Effector memory CD4-positive, alpha-beta T cell (primary cell): ENCODE results near the gene EFHC1.

ENCODE experiments used
- DNase-seq, 3 donors: peaks; one replicate each; pipeline ENCODE4 v3.0.0-alpha.2; 2020
- H3K27ac ChIP-seq: 2 replicates; pipeline ENCODE4 v1.7.0; 2013; ENCODE audit warnings: mild to moderate bottlenecking, low read length, moderate library complexity; ENCODE audit not compliant: insufficient read depth, poor library complexity, severe bottlenecking
- H3K27me3 ChIP-seq: replicated peaks from 2 replicates; pipeline ENCODE4 v1.7.0; 2013; ENCODE audit warnings: mild to moderate bottlenecking, low read length; ENCODE audit not compliant: insufficient read depth, control insufficient read depth, poor library complexity, severe bottlenecking
- H3K36me3 ChIP-seq: 2 replicates; pipeline ENCODE4 v1.7.0; 2013; ENCODE audit warnings: mild to moderate bottlenecking, low read length, moderate library complexity; ENCODE audit not compliant: control insufficient read depth, insufficient read depth
- H3K4me1 ChIP-seq: 2 replicates; pipeline ENCODE4 v1.7.0; 2013; ENCODE audit warnings: low read length, mild to moderate bottlenecking; ENCODE audit not compliant: control insufficient read depth, insufficient read depth, poor library complexity, severe bottlenecking
- H3K4me3 ChIP-seq: 2 replicates; pipeline ENCODE4 v1.7.0; 2013; ENCODE audit warnings: low read length, low read depth, mild to moderate bottlenecking; ENCODE audit not compliant: insufficient read depth, poor library complexity, severe bottlenecking
- H3K9me3 ChIP-seq: 2 replicates; pipeline ENCODE4 v1.7.0; 2013; ENCODE audit warnings: mild to moderate bottlenecking, low read length, moderate library complexity; ENCODE audit not compliant: control insufficient read depth

Gene EFHC1

GRCh38 chr6:52514514-52514913 lies 94.4 kb downstream of the EFHC1 start:
- no peaks in the 10 kb centered on the region for H3K4me1 ChIP-seq
- no peak overlapping the region for H3K4me3 ChIP-seq
- H3K9me3 ChIP-seq, result no peaks in the 10 kb centered on the region
- H3K36me3 ChIP-seq, result peaks cover 22% of the 10 kb centered on the region
- H3K27me3 ChIP-seq, result no peaks in the 10 kb centered on the region
- DNase-seq, result no peak
- no peak overlapping the region for H3K27ac ChIP-seq

DNA sequence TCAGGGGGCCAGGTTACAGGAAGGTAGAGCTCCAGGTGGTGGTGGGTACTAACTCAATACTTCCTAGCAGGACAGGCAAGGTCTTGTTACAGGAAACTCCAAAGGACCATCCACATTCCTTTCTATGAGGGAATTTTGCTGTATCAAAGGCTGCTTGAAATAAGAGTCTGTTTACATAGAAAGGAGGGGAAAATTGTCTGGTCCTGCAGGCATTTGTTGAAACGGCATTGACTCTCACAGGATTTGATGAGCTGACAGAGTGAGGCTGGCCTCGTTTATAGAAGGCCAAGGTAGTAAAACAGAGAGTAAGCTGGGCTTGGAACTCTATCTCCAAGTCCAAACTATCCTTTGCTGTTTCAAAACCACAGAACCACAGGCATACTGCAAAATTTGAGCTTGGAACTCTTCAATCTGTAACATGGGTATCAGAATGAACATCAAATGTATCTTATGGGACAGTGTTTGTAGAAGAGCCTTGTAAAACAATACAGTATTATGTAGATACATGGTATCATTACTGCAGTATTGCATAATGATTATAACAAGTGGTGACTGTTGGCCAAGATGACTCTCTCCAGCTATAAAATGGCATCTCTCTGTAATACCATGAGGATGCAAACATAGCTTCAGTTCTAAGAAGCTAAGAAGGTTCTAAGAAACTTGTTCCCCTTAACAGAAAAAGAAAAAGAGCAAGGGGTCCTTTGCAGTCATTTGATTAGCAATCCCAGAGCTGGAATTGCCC lies 95.2 kb downstream of the EFHC1 start:
- Histone ChIP-seq H3K4me3 (no peak overlapping the region), H3K4me1 (no peaks in the 10 kb centered on the region), H3K36me3 (peaks cover 22% of the 10 kb centered on the region), H3K27ac (no peak overlapping the region), H3K9me3 (no peaks in the 10 kb centered on the region), H3K27me3 (no peaks in the 10 kb centered on the region)
- no peak for DNase-seq

DNA sequence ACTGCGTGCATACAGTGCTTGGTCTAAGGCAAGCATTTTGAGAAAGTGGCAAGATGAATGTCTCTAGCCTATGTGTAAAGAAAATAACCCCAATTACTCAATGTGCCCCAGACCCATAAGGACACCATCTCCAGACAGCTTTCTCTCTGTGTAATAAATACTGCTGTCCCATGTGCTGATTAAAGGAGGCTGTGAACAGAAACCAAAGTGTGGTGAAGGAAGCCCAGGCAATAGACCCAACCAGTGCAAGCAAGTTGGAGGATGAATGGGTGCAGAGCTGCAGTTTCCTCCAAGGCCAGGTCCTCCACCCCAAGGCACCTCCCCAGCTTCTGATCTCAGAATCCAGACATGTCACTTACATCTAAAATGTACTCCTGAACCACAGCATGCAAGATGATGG lies 96.1 kb downstream of the EFHC1 start:
- H3K27me3 ChIP-seq, result no peaks in the 10 kb centered on the region
- H3K4me1 ChIP-seq, result no peaks in the 10 kb centered on the region
- no peak overlapping the region for H3K4me3 ChIP-seq
- H3K27ac ChIP-seq, result no peak overlapping the region
- H3K36me3 ChIP-seq, result peaks cover 22% of the 10 kb centered on the region
- no peaks in the 10 kb centered on the region for H3K9me3 ChIP-seq
- DNase-seq, result no peak

DNA sequence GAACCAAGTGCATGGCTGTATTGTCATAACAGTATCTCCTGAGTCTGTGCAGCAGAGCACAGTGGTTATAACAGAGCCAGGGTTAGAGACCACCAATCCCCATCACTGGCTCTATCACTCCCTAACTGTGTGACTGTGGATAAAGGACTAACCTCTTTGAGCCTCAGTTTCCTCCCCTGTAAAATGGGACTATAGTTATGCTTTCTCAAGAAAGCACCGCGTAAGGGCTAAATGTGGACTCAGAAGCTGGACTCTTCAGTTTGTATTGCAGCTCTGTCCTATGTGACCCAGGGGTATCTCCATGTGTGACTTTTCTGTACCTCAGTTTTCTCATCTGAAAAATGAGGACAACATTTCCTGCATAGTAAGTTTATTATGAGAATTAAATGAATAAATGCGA lies 96.8 kb downstream of the EFHC1 start:
- H3K9me3 ChIP-seq, result no peaks in the 10 kb centered on the region
- peaks cover 22% of the 10 kb centered on the region for H3K36me3 ChIP-seq
- no peaks in the 10 kb centered on the region for H3K4me1 ChIP-seq

DNA sequence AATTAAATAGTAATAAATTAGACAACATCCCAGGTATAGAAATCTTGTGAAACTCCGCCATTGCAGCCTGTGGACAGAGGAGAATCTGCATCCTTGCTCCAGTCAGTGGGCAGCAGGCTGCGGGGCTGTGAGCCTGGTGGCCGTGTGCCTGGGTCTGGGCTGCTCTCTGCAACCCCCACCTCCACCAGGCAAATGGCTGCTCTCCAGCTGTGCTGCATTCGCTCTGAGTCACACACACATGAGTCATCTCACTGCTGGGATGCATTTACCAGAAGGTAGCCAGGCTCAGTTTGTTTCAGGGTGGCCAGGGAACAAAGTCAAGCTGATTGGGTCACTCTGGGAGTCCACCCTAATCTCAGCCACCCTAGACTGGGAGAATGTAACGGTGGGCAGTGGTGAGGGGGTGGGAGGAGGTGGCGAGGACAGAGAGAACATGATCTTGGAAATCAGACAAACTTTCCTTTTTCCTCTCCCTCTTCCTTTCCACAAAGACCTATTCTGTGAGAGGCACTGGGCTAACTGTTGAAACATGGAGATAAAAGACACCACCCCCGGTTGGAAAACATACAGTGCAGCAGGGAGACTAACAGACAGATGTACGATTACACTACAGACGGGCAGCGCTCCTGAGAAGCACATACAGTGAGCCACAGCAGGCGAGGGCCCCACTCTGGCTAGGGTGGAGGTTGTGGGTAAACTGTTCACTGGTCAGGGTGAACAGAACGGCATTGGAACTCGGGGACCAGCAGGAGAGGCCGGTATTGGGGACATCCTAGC lies 97.5 kb downstream of the EFHC1 start:
- H3K27me3 ChIP-seq, result no peaks in the 10 kb centered on the region
- no peaks in the 10 kb centered on the region for H3K9me3 ChIP-seq
- no peak for DNase-seq
- no peaks in the 10 kb centered on the region for H3K4me1 ChIP-seq
- H3K27ac ChIP-seq, result no peak overlapping the region
- no peak overlapping the region for H3K4me3 ChIP-seq
- peaks cover 22% of the 10 kb centered on the region for H3K36me3 ChIP-seq

More for the DNA sequence above, 96.8 kb downstream of the EFHC1 start:
- H3K4me3 ChIP-seq, result no peak overlapping the region
- no peak for DNase-seq
- no peak overlapping the region for H3K27ac ChIP-seq
- H3K27me3 ChIP-seq, result no peaks in the 10 kb centered on the region

DNA sequence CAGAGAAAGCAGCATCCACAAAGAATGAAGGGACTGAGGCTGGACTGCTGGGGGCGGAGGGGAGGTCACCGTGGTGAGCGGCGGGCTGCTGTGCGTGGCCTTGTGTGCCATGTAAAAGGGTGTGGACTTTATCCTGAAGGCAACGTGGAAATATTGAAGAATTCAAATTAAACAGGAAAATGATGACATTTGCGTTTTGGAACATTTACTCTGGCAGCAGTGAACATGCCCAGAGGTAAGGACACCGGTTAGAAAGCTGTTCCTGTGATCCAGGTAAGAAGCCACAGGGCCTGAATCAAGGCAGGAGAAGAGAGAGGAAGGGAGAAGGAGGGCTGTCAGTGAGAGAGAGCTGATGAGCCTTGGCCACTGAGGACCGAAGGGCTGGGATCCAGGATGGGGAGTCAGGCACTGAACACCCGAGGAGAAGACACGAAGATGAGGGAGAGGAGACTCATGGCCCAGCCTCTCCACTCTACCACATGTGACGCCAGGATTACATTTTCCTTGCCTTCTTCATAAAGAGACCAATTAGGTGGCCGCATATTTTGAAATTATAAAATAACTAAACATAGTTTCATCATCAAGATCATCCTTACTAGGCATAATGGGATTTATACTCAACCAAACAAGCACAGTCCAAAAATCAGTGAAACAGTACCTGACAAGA lies 98.3 kb downstream of the EFHC1 start:
- DNase-seq, result no peak
- no peaks in the 10 kb centered on the region for H3K9me3 ChIP-seq
- H3K27me3 ChIP-seq, result no peaks in the 10 kb centered on the region
- H3K4me3 ChIP-seq, result no peak overlapping the region
- no peak overlapping the region for H3K27ac ChIP-seq
- no peaks in the 10 kb centered on the region for H3K4me1 ChIP-seq
- H3K36me3 ChIP-seq, result peaks cover 19% of the 10 kb centered on the region

DNA sequence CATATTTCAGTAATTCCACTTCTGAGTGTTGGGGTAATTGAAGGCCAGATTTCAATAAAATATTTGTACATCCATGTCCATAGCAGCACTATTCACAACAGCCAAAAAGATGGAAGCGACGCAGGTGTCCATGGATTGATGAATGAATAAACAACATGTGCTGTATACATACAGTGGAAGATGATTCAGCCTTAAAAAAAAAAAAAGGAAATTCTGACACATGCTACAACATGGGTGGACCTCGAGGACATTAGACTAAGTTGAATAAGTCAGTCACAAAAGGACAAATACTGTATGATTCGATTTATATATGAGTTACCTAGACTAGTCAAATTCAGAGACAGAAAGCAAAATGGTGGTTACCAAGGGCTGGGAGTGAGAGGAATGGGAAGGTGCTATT lies 99.5 kb downstream of the EFHC1 start:
- Histone ChIP-seq H3K27me3 (no peaks in the 10 kb centered on the region), H3K9me3 (no peaks in the 10 kb centered on the region), H3K4me1 (no peaks in the 10 kb centered on the region), H3K36me3 (peaks cover 15% of the 10 kb centered on the region), H3K4me3 (no peak overlapping the region), H3K27ac (no peak overlapping the region)
- DNase-seq, result no peak

GRCh38 chr6:52522151-52522626 lies 102.0 kb downstream of the EFHC1 start:
- H3K36me3 ChIP-seq, result no peaks in the 10 kb centered on the region
- no peaks in the 10 kb centered on the region for H3K4me1 ChIP-seq
- H3K9me3 ChIP-seq, result no peaks in the 10 kb centered on the region
- H3K27me3 ChIP-seq, result no peaks in the 10 kb centered on the region
- no peak overlapping the region for H3K27ac ChIP-seq
- H3K4me3 ChIP-seq, result no peak overlapping the region
- no peak for DNase-seq

- Histone ChIP-seq H3K36me3 (no peaks in the 10 kb centered on the region), H3K4me1 (no peaks in the 10 kb centered on the region)
- DNase-seq, result no peak
These were observed 102.5 kb downstream of the EFHC1 start for GRCh38 chr6:52522655-52523054.

More at GRCh38 chr6:52522655-52523054, 102.5 kb downstream of the EFHC1 start:
- Histone ChIP-seq H3K4me3 (no peak overlapping the region), H3K27ac (no peak overlapping the region), H3K27me3 (no peaks in the 10 kb centered on the region), H3K9me3 (no peaks in the 10 kb centered on the region)
